Measurements from ENCODE around the gene ASXL1.

DNA sequence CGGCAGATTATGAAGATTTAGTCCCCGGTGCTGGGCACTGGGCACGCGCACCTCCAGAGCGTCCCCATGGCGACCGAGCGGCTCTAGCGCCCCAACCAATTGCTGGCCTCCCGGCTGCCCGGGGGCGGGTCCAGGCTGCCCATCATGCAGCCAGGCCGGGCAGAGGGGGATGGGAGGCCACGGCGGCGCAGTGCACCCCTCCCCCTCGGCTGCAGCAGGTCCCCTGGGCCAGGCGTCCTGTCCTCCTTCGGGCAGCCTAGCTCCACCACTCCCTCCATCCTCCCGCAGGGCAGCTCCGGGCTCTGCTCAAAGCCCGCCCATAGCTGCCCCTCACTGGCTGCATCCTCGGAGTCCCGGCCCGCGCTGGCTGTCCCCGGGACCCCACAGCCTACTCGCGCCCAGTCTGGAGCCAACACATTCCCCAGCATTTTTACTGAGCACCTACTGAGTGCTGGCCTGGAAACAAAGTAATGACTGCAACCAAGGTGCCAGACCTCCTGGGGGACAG, 99.4 kb downstream of the ASXL1 start:
- TF ChIP-seq EZH2phosphoT487 (IDR thresholded peaks at IDR 0.05; ENCODE audit: unreplicated experiment) = no peak
- no peak for TF ChIP-seq REST (IDR thresholded peaks at IDR 0.05; ENCODE audit: unreplicated experiment)
- no peak for TF ChIP-seq CTCF (conservative IDR thresholded peaks at IDR 0.05; ENCODE audit: low read depth in 2 of 2)
- TF ChIP-seq EZH2 (IDR thresholded peaks at IDR 0.05; ENCODE audit: low read depth, unreplicated experiment) = no peak
- TF ChIP-seq JUNB (IDR thresholded peaks at IDR 0.05; ENCODE audit: unreplicated experiment) = no peak

Measured in GM23338 (cell line).